ENCODE results near the gene NTHL1.

The NTHL1 gene

GRCh38 chr16:1991135-1991551, 56.5 kb downstream of the NTHL1 start:
- no peak for DNase-seq

DNA sequence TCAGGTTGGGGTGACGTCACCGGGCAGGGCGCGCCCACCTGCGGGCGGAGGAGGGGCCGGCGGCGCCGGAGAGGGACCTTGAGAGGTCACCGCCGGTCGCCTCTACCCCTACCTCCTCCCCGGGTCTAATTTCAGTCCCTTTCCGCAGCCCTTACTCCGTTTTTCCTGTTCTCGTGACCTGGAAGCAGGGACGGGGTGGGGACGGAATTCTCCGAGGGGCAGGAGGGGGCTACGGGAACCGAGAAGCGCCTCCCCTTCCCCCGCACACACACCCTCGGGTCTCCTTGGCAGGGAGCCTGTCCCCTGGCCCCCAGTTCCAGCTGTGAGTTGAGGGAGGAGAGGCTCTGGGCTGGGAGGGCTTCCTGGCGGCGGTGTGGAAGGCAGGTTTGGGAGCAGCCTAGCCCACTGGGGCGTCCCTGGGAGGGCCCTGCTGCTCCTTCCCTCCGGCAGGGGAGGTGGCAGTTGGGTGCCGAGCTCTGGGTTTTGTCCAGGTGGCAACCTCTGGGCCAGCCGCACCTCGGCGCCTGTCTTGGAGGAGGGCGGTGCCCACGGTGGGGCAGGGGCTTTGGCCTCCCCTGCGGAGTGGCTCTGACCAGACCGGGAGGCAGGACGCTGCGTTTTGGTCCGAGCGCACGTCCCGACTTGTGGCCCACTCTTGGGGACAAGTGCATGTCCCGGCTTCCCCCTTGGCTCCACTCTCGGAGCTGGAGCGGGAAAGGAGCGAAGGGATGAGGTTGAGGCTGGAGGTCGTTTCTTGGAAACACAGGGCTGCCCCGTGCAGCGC, 57.1 kb downstream of the NTHL1 start:
- DNase-seq = no peak

DNA sequence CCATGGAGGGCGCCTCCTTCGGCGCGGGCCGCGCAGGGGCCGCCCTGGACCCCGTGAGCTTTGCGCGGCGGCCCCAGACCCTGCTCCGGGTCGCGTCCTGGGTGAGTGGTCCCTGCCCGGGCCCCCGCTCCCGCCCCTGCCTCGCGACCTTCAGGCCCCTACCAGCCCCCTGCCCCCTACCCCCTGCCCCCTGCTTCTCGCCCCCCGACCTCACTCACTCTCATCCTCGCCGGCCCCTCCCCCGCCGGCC, 57.6 kb downstream of the NTHL1 start:
- DNase-seq = no peak

All from EL (cell line).